Large intestine (tissue), 3 donors: Measurements from ENCODE around the gene TM9SF3. TPM values are rescaled to one million over a fixed set of nuclear protein-coding genes. Genes with fewer than 3 reads are reported as not detected.

Experiments
- DNase-seq, 2 donors: peaks; one replicate each; pipeline versions ENCODE4 v3.0.0 to v3.0.0-alpha.2; 2013
- H3K27ac ChIP-seq: one replicate; pipeline ENCODE4 v1.5.1; 2013; ENCODE audit warnings: low read length
- H3K27me3 ChIP-seq: 2 replicates; pipeline ENCODE4 v1.6.1; 2013; ENCODE audit warnings: low read length; ENCODE audit not compliant: control insufficient read depth, insufficient read depth
- H3K36me3 ChIP-seq: 2 replicates; pipeline ENCODE4 v1.6.1; 2013; ENCODE audit warnings: low read length; ENCODE audit not compliant: control insufficient read depth, insufficient read depth
- H3K4me1 ChIP-seq: one replicate; pipeline ENCODE4 v1.6.1; 2013; ENCODE audit warnings: low read length; ENCODE audit not compliant: control insufficient read depth, insufficient read depth
- H3K4me3 ChIP-seq: one replicate; pipeline ENCODE4 v1.5.1; 2013; ENCODE audit warnings: low read length
- H3K9me3 ChIP-seq: one replicate; pipeline ENCODE4 v1.6.1; 2013; ENCODE audit warnings: mild to moderate bottlenecking, low read depth, low read length, moderate library complexity; ENCODE audit not compliant: control insufficient read depth
- WGBS: methylation state at CpG from one replicate; pipeline ENCODE4 v1.1.5; 2013; ENCODE audit warnings: low lambda C conversion rate; ENCODE audit not compliant: insufficient coverage; 5-methylcytosine and 5-hydroxymethylcytosine counted together
- polyA plus RNA-seq: library from polyadenylated mRNA; unstranded; fragments of 120-200 nt; gene quantifications from one replicate; pipeline ENCODE4 v1.2.1, GENCODE V29; 2013

Gene TM9SF3
- polyA plus RNA-seq, 1 donor: 211 TPM

- Histone ChIP-seq H3K36me3 (peaks cover 56% of the 10 kb centered on the region), H3K27me3 (no peaks in the 10 kb centered on the region), H3K4me1 (no peaks in the 10 kb centered on the region), H3K27ac (no peak overlapping the region), H3K9me3 (no peaks in the 10 kb centered on the region), H3K4me3 (no peak overlapping the region)
- no CpG with 5 or more reads among the region's 2 CpGs for WGBS
- no peak for DNase-seq
Observed at GRCh38 chr10:96541921-96542320, 44.9 kb downstream of the TM9SF3 start.

GRCh38 chr10:96540240-96540639, 46.6 kb downstream of the TM9SF3 start:
- Histone ChIP-seq H3K36me3 (peaks cover 48% of the 10 kb centered on the region), H3K27ac (no peak overlapping the region), H3K4me3 (no peak overlapping the region), H3K9me3 (no peaks in the 10 kb centered on the region), H3K27me3 (no peaks in the 10 kb centered on the region), H3K4me1 (no peaks in the 10 kb centered on the region)
- no peak for DNase-seq
- WGBS: 73% methylated on average over 2 of the region's 3 CpGs

GRCh38 chr10:96538683-96539082, 48.1 kb downstream of the TM9SF3 start:
- Histone ChIP-seq H3K36me3 (peaks cover 43% of the 10 kb centered on the region), H3K27ac (no peak overlapping the region), H3K4me3 (no peak overlapping the region), H3K4me1 (no peaks in the 10 kb centered on the region), H3K9me3 (no peaks in the 10 kb centered on the region), H3K27me3 (no peaks in the 10 kb centered on the region)
- DNase-seq: no peak
- 100% methylated on average over 1 of the region's 1 CpG for WGBS

DNA sequence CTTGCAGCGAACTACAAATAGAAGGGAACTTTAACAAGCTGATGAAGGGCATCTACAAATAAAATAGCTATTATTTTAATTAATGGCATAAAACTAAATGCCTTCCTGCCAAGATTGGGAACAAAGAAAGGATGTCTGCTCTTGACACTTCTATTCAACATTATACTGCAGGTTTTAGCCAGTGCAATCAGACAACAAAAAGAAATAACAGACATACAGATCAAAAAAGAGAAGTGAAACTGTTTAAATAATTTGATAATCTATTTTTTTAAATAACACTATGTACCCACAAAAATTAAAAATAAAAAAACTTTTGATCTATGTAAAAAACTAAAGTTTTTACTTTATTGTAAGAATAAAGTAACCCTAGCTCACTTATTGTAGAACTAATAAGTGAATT, 50.7 kb downstream of the TM9SF3 start:
- Histone ChIP-seq H3K4me1 (no peaks in the 10 kb centered on the region), H3K9me3 (no peaks in the 10 kb centered on the region)
- no CpG with 5 or more reads among the region's 1 CpG for WGBS

GRCh38 chr10:96532523-96532922, 54.3 kb downstream of the TM9SF3 start:
- no peaks in the 10 kb centered on the region for H3K9me3 ChIP-seq
- no peaks in the 10 kb centered on the region for H3K4me1 ChIP-seq
- no peaks in the 10 kb centered on the region for H3K27me3 ChIP-seq
- H3K27ac ChIP-seq: no peak overlapping the region
- no peak for DNase-seq
- peaks cover 44% of the 10 kb centered on the region for H3K36me3 ChIP-seq
- WGBS: 0% methylated on average over 1 of the region's 1 CpG
- no peak overlapping the region for H3K4me3 ChIP-seq

More for the DNA sequence above, 50.7 kb downstream of the TM9SF3 start:
- H3K27ac ChIP-seq: no peak overlapping the region
- H3K4me3 ChIP-seq: no peak overlapping the region
- peaks cover 40% of the 10 kb centered on the region for H3K36me3 ChIP-seq
- no peaks in the 10 kb centered on the region for H3K27me3 ChIP-seq
- no peak for DNase-seq

DNA sequence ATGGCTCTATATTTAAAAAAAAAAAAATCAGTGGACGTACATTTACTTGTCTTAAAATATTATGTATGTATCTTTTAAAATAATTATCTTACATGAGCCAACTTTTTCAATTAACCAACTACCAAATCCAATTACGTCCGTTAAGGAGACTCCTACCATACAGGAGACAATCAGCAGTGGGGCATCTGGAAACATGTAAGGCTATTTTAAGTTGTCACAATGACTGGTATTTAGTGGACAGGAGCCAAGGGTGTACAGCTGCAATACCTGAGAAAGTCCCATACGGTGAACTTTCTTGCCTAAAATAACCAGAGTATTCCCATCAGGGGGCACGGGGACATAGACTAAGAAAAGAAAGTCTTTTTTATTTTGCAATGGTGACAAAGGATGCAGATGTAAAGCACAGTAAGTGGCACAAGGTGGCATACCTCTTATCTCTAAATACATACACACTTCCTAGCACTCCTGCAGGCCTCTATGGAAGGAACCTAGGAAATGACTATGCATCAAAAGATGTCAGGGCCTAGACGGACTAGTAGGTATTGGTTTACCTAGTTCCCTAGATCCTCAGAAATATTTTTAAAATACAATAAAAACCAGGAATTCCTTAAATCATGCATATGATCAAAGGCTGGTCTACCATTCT, 57.1 kb downstream of the TM9SF3 start:
- Histone ChIP-seq H3K4me3 (no peak overlapping the region), H3K36me3 (peaks cover 52% of the 10 kb centered on the region), H3K27ac (no peak overlapping the region), H3K27me3 (no peaks in the 10 kb centered on the region), H3K4me1 (no peaks in the 10 kb centered on the region), H3K9me3 (no peaks in the 10 kb centered on the region)
- no CpG with 5 or more reads among the region's 6 CpGs for WGBS
- DNase-seq: no peak

- DNase-seq: no peak
- H3K4me1 ChIP-seq: no peaks in the 10 kb centered on the region
- no peak overlapping the region for H3K4me3 ChIP-seq
- WGBS: 100% methylated on average over 1 of the region's 1 CpG
- no peaks in the 10 kb centered on the region for H3K9me3 ChIP-seq
- no peaks in the 10 kb centered on the region for H3K27me3 ChIP-seq
- H3K36me3 ChIP-seq: peaks cover 37% of the 10 kb centered on the region
- H3K27ac ChIP-seq: no peak overlapping the region
Observed at GRCh38 chr10:96524741-96525140, 62.1 kb downstream of the TM9SF3 start.

- peaks cover 7% of the 10 kb centered on the region for H3K9me3 ChIP-seq
- WGBS: no CpG with 5 or more reads among the region's 1 CpG
- H3K4me1 ChIP-seq: peaks cover 13% of the 10 kb centered on the region
- no peak overlapping the region for H3K27ac ChIP-seq
- peaks cover 9% of the 10 kb centered on the region for H3K36me3 ChIP-seq
- H3K27me3 ChIP-seq: peaks cover 23% of the 10 kb centered on the region
- H3K4me3 ChIP-seq: no peak overlapping the region
- DNase-seq: no peak
Observed at GRCh38 chr10:96517284-96517683, 69.5 kb downstream of the TM9SF3 start.

GRCh38 chr10:96516337-96516736, 70.5 kb downstream of the TM9SF3 start:
- peaks cover 14% of the 10 kb centered on the region for H3K4me1 ChIP-seq
- H3K27ac ChIP-seq: no peak overlapping the region
- no peak for DNase-seq
- H3K4me3 ChIP-seq: no peak overlapping the region
- H3K27me3 ChIP-seq: peaks cover 32% of the 10 kb centered on the region
- peaks cover 8% of the 10 kb centered on the region for H3K9me3 ChIP-seq
- WGBS: no CpG with 5 or more reads among the region's 2 CpGs
- peaks cover 5% of the 10 kb centered on the region for H3K36me3 ChIP-seq

DNA sequence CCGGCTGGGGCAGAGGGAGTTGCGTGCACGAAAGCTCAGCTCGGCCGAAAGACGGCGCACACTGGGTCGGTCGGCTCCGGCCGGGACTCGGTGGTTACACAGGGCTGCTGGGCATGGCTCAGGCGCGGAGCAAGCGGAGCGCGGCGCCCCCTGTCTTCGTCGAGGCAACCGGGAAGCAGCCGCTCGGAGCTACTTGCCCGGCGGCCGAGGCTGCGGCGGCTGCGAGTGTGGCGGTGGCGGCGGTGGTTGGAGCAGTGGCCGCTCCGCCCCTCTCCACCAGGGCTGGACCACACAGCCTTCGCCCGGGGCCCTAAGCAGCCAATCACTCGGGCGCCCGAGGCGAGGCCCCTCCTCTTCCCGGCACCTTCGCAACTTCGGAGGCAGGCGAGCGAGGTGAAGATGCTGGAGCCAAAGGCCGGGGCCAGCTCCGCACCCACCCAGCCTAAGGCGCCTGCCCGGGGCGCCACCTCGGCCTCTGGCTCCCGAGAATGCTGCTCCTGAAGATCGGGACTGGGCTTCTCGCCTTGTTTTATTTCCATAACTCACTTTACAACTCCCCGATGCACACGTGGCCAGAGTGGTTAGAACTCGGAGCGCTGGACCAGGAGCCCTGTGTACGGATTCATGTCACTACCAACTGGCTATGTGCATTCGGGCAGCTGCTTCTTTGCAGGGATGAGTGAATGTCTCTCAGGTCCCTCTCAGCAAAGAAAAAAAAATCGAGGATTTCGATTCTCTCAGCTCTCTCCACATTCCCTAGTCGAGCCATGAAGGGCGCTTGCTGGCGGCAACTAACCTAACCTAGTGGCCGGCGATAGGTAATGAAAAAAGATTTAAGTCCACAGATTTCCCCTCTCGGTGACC, 72.9 kb downstream of the TM9SF3 start, which contains the start of gene TLL2:
Gene TLL2 (minus strand): TSS at position 229 of the 864 bp plus-strand sequence. CDS start 241 bp downstream, outside the sequence.
- Histone ChIP-seq H3K36me3 (no peaks in the 10 kb centered on the region), H3K27ac (no peak within 1 kb of the TSS), H3K27me3 (peaks cover 40% of the 10 kb centered on the region), H3K4me3 (peak within 1 kb of the TSS; percentile 36), H3K4me1 (peaks cover 14% of the 10 kb centered on the region), H3K9me3 (peaks cover 8% of the 10 kb centered on the region)
- DNase-seq: peak; percentile 73 to 87
- no CpG with 5 or more reads among the region's 68 CpGs for whole genome bisulfite sequencing
